HL-60 (cell line): ENCODE results near the gene ZFTA.

Experiments used
- DNase-seq, 2 experiments: peaks; one replicate each; pipeline ENCODE4 v3.0.0-alpha.2; 2010 to 2020; ENCODE audit warnings: low read depth in 1 of 2, low spot score in 1 of 2
- H3K27ac ChIP-seq: fragments of 250-450 bp; sonication (Bioruptor Pico); replicated peaks from 2 replicates; pipeline ENCODE4 v1.5.1; 2020; ENCODE audit warnings: mild to moderate bottlenecking, moderate library complexity
- H3K27me3 ChIP-seq: fragments of 250-450 bp; sonication (Bioruptor Pico); 2 replicates; pipeline ENCODE4 v1.5.1; 2021; ENCODE audit warnings: mild to moderate bottlenecking, moderate library complexity; ENCODE audit not compliant: insufficient read depth, poor library complexity, severe bottlenecking
- H3K4me3 ChIP-seq: replicated peaks from 2 replicates; pipeline ENCODE4 v1.5.1; 2011; ENCODE audit warnings: mild to moderate bottlenecking, control low read depth, low read length; ENCODE audit not compliant: insufficient read depth
- GABPA ChIP-seq: IDR thresholded peaks from 2 replicates; pipeline ENCODE4 v1.6.1; 2012; ENCODE audit warnings: low read depth
- POLR2AphosphoS5 ChIP-seq: IDR thresholded peaks from 2 replicates; pipeline ENCODE4 v1.6.1; 2012; ENCODE audit warnings: low read depth
- SPI1 ChIP-seq: IDR thresholded peaks from 2 replicates; pipeline ENCODE4 v1.6.1; 2012; ENCODE audit warnings: low read depth, mild to moderate bottlenecking, borderline replicate concordance
- TF ChIP-seq, protein P1 (sequence below): IDR thresholded peaks from one replicate; pipeline ENCODE4 v1.5.1; 2011; ENCODE audit warnings: low read length, control low read depth, inconsistent platforms; ENCODE audit not compliant: insufficient read depth
- TF ChIP-seq, protein P2 (sequence below): IDR thresholded peaks from 2 replicates; pipeline ENCODE4 v1.6.1; 2012; ENCODE audit warnings: low read depth; ENCODE audit not compliant: insufficient replicate concordance

Gene ZFTA

DNA sequence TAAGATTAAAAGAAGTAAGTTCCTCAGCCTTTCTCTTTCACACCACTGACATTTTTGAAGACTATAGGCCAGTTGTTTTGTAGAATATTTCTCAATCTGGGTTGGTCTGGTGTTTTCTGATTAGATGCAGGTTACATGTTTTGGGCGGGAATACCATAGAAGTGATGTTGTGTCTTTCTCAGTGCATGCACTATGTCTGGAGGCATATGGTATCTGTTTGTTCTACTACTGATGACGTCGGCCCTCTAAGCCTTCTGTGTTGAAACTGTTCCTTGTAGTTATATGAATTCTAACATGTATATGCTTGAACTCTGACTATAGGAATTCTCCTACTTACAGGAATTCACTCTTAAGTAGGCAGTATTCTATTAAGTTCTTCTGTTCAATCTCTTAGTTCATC is 21.6 kb downstream of the ZFTA start:
- H3K4me3 ChIP-seq = no peak overlapping the region
- DNase-seq = no peak
- no peak overlapping the region for H3K27ac ChIP-seq

DNA sequence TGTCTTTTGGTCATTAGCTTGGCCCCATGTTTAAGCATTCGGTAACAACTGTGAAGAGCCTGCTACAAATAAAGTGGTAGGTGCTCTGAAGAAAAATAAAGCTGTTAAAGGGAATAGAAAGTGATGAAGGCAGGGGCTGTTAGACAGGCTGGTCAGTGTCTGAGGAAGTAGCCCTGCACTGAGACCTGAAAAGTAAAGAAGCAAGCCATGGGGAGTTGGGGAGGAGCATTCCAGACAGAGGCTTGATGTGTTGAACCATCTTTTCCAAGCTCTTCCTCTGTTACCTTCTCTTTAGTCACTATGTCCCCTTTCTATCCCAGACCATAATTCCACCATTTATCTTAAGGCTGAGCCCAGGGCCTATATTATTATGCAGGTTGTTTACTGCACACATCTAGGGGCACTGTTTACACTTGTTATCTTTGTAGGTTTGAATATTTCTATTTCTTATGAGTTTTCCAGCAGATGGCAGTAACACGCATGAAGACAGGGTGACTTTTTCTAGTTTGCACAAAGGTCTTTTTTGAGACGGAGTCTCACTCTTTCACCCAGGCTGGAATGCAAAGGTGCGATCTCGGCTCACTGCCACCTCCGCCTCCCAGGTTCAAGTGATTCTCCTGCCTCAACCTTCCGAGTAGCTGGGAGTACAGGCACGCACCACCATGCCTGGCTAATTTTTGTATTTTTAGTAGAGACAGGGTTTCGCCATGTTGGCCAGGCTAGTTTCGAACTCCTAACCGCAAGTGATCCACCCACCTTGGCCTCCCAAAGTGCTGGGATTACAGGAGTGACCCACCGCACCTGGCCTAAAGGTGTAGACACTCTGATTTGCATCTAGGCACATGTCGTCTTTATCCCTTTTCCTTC is 23.0 kb downstream of the ZFTA start:
- DNase-seq = no peak
- Histone ChIP-seq H3K4me3 (no peak overlapping the region), H3K27ac (no peak overlapping the region), H3K27me3 (no peaks in the 10 kb centered on the region)
- TF ChIP-seq, protein P1, sequence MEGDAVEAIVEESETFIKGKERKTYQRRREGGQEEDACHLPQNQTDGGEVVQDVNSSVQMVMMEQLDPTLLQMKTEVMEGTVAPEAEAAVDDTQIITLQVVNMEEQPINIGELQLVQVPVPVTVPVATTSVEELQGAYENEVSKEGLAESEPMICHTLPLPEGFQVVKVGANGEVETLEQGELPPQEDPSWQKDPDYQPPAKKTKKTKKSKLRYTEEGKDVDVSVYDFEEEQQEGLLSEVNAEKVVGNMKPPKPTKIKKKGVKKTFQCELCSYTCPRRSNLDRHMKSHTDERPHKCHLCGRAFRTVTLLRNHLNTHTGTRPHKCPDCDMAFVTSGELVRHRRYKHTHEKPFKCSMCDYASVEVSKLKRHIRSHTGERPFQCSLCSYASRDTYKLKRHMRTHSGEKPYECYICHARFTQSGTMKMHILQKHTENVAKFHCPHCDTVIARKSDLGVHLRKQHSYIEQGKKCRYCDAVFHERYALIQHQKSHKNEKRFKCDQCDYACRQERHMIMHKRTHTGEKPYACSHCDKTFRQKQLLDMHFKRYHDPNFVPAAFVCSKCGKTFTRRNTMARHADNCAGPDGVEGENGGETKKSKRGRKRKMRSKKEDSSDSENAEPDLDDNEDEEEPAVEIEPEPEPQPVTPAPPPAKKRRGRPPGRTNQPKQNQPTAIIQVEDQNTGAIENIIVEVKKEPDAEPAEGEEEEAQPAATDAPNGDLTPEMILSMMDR = no peak
- TF ChIP-seq GABPA = no peak
- TF ChIP-seq POLR2AphosphoS5 = no peak
- TF ChIP-seq SPI1 = no peak
- TF ChIP-seq, protein P2, sequence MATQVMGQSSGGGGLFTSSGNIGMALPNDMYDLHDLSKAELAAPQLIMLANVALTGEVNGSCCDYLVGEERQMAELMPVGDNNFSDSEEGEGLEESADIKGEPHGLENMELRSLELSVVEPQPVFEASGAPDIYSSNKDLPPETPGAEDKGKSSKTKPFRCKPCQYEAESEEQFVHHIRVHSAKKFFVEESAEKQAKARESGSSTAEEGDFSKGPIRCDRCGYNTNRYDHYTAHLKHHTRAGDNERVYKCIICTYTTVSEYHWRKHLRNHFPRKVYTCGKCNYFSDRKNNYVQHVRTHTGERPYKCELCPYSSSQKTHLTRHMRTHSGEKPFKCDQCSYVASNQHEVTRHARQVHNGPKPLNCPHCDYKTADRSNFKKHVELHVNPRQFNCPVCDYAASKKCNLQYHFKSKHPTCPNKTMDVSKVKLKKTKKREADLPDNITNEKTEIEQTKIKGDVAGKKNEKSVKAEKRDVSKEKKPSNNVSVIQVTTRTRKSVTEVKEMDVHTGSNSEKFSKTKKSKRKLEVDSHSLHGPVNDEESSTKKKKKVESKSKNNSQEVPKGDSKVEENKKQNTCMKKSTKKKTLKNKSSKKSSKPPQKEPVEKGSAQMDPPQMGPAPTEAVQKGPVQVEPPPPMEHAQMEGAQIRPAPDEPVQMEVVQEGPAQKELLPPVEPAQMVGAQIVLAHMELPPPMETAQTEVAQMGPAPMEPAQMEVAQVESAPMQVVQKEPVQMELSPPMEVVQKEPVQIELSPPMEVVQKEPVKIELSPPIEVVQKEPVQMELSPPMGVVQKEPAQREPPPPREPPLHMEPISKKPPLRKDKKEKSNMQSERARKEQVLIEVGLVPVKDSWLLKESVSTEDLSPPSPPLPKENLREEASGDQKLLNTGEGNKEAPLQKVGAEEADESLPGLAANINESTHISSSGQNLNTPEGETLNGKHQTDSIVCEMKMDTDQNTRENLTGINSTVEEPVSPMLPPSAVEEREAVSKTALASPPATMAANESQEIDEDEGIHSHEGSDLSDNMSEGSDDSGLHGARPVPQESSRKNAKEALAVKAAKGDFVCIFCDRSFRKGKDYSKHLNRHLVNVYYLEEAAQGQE = no peak

More for the DNA sequence above, 21.6 kb downstream of the ZFTA start:
- H3K27me3 ChIP-seq = no peaks in the 10 kb centered on the region
- TF ChIP-seq GABPA (no peak), SPI1 (no peak), POLR2AphosphoS5 (no peak)
- TF ChIP-seq, protein P2 = no peak

DNA sequence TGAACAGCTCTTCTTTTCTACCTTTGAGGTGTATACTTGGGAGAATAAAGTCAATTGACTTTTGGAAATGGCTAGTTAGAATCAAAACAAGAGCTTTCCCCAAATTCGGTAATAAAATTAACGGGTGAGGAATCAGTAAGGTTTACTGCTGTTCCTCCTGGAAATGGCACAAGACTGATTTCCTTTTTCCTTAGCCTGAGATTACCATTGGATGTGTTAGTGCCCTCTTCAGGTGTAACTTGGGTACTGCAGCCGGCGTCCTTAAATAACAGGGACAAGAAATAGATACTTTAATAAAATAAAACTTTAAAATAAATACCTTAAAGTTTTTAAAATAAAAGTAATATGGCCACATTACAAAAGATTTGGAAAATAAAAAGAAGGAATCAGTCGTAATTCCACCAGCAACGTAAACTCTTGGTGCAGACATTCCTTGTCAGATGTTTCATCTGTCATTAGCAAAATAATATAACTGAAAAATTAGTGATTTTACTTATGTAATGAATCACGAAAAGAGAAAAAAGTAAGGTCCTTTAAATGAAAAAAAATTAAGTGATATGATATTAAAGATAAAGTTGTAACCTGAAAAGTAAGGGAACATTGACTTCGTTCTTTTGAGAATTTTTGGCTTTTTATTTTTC is 29.7 kb downstream of the ZFTA start:
- TF ChIP-seq, protein P2 = no peak
- TF ChIP-seq, protein P1 = peak; percentile 77
- peak; percentile 29; the same call in 1 of the 2 replicates for TF ChIP-seq SPI1
- TF ChIP-seq GABPA = no peak
- TF ChIP-seq POLR2AphosphoS5 = no peak
- no peak overlapping the region for H3K4me3 ChIP-seq
- no peaks in the 10 kb centered on the region for H3K27me3 ChIP-seq
- no peak overlapping the region; the same call in 1 of the 2 replicates for H3K27ac ChIP-seq
- DNase-seq = peak; percentile 49 to 68
